K562 (cell line): Measurements from ENCODE around the gene MCC.

Experiments
- ARHGAP35 ChIP-seq: fragments of 450-650 bp; IDR thresholded peaks from 2 replicates; pipeline ENCODE4 v1.6.1; 2018; ENCODE audit not compliant: partially characterized antibody
- ATF6 ChIP-seq: sonication (generic); formaldehyde crosslinking; IDR thresholded peaks from 2 replicates; pipeline ENCODE4 v1.4.0; 2020; ENCODE audit warnings: mild to moderate bottlenecking, missing genetic modification reagents
- BMI1 ChIP-seq: fragments of 150-350 bp; IDR thresholded peaks from 2 replicates; pipeline ENCODE4 v1.6.1; 2014; ENCODE audit warnings: low read length
- CBX8 ChIP-seq: fragments of 200-600 bp; sonication (generic); IDR thresholded peaks from 2 replicates; pipeline ENCODE4 v1.6.1; 2012; ENCODE audit warnings: borderline replicate concordance, mixed run types, low read depth, mild to moderate bottlenecking, moderate library complexity, mixed read lengths, low read length, control low read depth, inconsistent platforms; ENCODE audit not compliant: poor library complexity, severe bottlenecking; ENCODE audit errors: extremely low read depth
- CTCF ChIP-seq, 3 experiments: IDR thresholded peaks in 2 of 3; conservative IDR thresholded peaks in 1 of 3; 2 replicates each; pipeline ENCODE4 v1.5.1; 2011 to 2012; ENCODE audit warnings: low read length in 3 of 3, mild to moderate bottlenecking in 3 of 3, control low read depth in 2 of 3, improper control_type of control experiment in 1 of 3, inconsistent platforms in 1 of 3, low read depth in 1 of 3, mixed read lengths in 1 of 3, moderate library complexity in 1 of 3; ENCODE audit not compliant: insufficient read depth in 2 of 3
- KLF16 ChIP-seq: IDR thresholded peaks from 2 replicates; pipeline ENCODE4 v1.6.1; 2016; ENCODE audit warnings: antibody characterized with exemption
- POLR2A ChIP-seq: fragments of 450-650 bp; conservative IDR thresholded peaks from 2 replicates; pipeline ENCODE4 v1.6.1; 2016
- POLR2AphosphoS5 ChIP-seq: IDR thresholded peaks from 2 replicates; pipeline ENCODE4 v1.6.1; 2011; ENCODE audit warnings: mild to moderate bottlenecking, low read depth, low read length, moderate library complexity; ENCODE audit not compliant: control insufficient read depth, insufficient read depth
- RFX5 ChIP-seq: IDR thresholded peaks from 2 replicates; pipeline ENCODE4 v1.6.1; 2011; ENCODE audit warnings: low read depth, mild to moderate bottlenecking, improper control_type of control experiment, low read length
- RNF2 ChIP-seq: sonication (generic); IDR thresholded peaks from 2 replicates; pipeline ENCODE4 v1.6.1; 2016
- SAP30 ChIP-seq: fragments of 200-600 bp; sonication (generic); IDR thresholded peaks from 2 replicates; pipeline ENCODE4 v1.6.1; 2012; ENCODE audit warnings: borderline replicate concordance, low read depth, mild to moderate bottlenecking, moderate library complexity, low read length, control low read depth, inconsistent platforms; ENCODE audit not compliant: insufficient read depth, poor library complexity, severe bottlenecking
- USF2 ChIP-seq: sonication (generic); formaldehyde crosslinking; IDR thresholded peaks from 2 replicates; pipeline ENCODE4 v1.5.0; 2020; ENCODE audit warnings: missing genetic modification reagents
- ZBTB8A ChIP-seq: fragments of 450-650 bp; IDR thresholded peaks from 2 replicates; pipeline ENCODE4 v1.6.1; 2018; ENCODE audit warnings: mild to moderate bottlenecking, moderate library complexity; ENCODE audit not compliant: partially characterized antibody
- ZNF384 ChIP-seq: IDR thresholded peaks from 2 replicates; pipeline ENCODE4 v1.6.1; 2012; ENCODE audit warnings: low read depth, low read length, improper control_type of control experiment

DNA sequence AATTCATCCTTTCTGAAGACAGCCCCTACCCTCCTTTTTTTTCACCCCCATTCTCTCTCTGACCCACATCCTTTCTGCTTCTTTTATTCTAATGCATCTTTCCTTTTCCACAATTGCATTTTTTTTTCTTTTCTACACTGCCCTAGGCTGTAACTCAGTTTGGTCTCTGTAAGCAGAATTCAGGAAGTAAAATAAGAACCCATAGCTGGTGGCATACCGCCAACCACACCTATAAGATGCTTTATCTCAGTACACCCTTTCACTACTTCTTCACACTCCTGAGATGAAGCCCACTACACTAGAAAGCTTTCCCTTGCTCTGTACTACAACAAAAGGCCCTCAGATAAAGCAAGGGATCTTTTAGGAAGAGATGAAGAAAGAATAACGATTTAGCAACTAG is 37.3 kb downstream of the MCC start:
- TF ChIP-seq ZBTB8A (no peak), ATF6 (no peak), RFX5 (no peak), KLF16 (no peak), RNF2 (no peak), USF2 (CRISPR knock-in tag) (no peak), CTCF (IDR thresholded peaks at IDR 0.05 in 2 of 3, conservative IDR thresholded peaks at IDR 0.05 in 1 of 3; ENCODE audit: insufficient read depth in 2 of 3, low read depth in 1 of 3, low read length in 3 of 3) (no peak), ZNF384 (no peak), BMI1 (no peak), POLR2A (no peak), CBX8 (no peak), SAP30 (no peak), ARHGAP35 (no peak), POLR2AphosphoS5 (no peak)
